OCI-LY1 (cell line): ENCODE results near the gene SMLR1.

Experiments used
- H2AFZ ChIP-seq: fragments of 200-600 bp; sonication (generic), shearing (Covaris generic); 2 replicates; pipeline ENCODE4 v1.6.0; 2014; ENCODE audit warnings: antibody characterized with exemption, mild to moderate bottlenecking, low read length
- H3F3A ChIP-seq: fragments of 200-600 bp; sonication (generic), shearing (Covaris generic); 2 replicates; pipeline ENCODE4 v1.6.0; 2014; ENCODE audit warnings: mild to moderate bottlenecking, antibody characterized with exemption, low read length, moderate library complexity; ENCODE audit not compliant: insufficient read depth
- H3K27ac ChIP-seq: fragments of 200-600 bp; sonication (generic); 2 replicates; pipeline ENCODE4 v1.5.1; 2014; ENCODE audit warnings: low read length, mixed run types, mild to moderate bottlenecking, low read depth; ENCODE audit not compliant: poor library complexity, severe bottlenecking
- H3K27me3 ChIP-seq: fragments of 200-600 bp; sonication (generic); 2 replicates; pipeline ENCODE4 v1.6.0; 2014; ENCODE audit warnings: antibody characterized with exemption, mild to moderate bottlenecking, low read length, moderate library complexity; ENCODE audit not compliant: insufficient read depth
- H3K36me3 ChIP-seq: fragments of 200-600 bp; sonication (generic); 2 replicates; pipeline ENCODE4 v1.6.1; 2014; ENCODE audit warnings: mild to moderate bottlenecking, antibody characterized with exemption, low read length, moderate library complexity, mixed read lengths; ENCODE audit not compliant: insufficient read depth
- H3K4me1 ChIP-seq: fragments of 200-600 bp; sonication (generic); 2 replicates; pipeline ENCODE4 v1.5.1; 2014; ENCODE audit warnings: mild to moderate bottlenecking, low read length, moderate library complexity; ENCODE audit not compliant: insufficient read depth, severe bottlenecking
- H3K4me2 ChIP-seq: fragments of 200-600 bp; sonication (generic), shearing (Covaris generic); 2 replicates; pipeline ENCODE4 v1.6.1; 2014; ENCODE audit warnings: low read length
- H3K4me3 ChIP-seq: fragments of 200-600 bp; sonication (generic); 2 replicates; pipeline ENCODE4 v1.5.1; 2014; ENCODE audit warnings: low read length, low read depth, mild to moderate bottlenecking, mixed read lengths; ENCODE audit not compliant: poor library complexity, severe bottlenecking
- H3K79me2 ChIP-seq: fragments of 200-600 bp; shearing (Covaris generic); 2 replicates; pipeline ENCODE4 v1.6.1; 2016; ENCODE audit warnings: mixed run types, low read length, mixed read lengths; ENCODE audit not compliant: insufficient read depth
- H3K9ac ChIP-seq: fragments of 200-600 bp; sonication (generic), shearing (Covaris generic); 2 replicates; pipeline ENCODE4 v1.6.1; 2014; ENCODE audit warnings: mild to moderate bottlenecking, low read length, mixed read lengths
- H3K9me2 ChIP-seq: fragments of 200-600 bp; sonication (generic), shearing (Covaris generic); 2 replicates; pipeline ENCODE4 v1.6.1; 2014; ENCODE audit warnings: low read depth, mild to moderate bottlenecking, low read length, mixed read lengths
- H3K9me3 ChIP-seq: fragments of 200-600 bp; shearing (Covaris generic); 2 replicates; pipeline ENCODE4 v1.6.1; 2014; ENCODE audit warnings: low read length, mixed read lengths
- H4K20me1 ChIP-seq: fragments of 200-600 bp; sonication (generic), shearing (Covaris generic); 2 replicates; pipeline ENCODE4 v1.6.0; 2016; ENCODE audit warnings: mild to moderate bottlenecking, low read length; ENCODE audit not compliant: insufficient read depth
- EZH2 ChIP-seq: fragments of 200-600 bp; sonication (generic), shearing (Covaris generic); IDR thresholded peaks from 2 replicates; pipeline ENCODE4 v1.8.0; 2017; ENCODE audit warnings: borderline replicate concordance, mixed run types, mild to moderate bottlenecking, antibody characterized with exemption, low read length, moderate library complexity, mixed read lengths
- TF ChIP-seq, protein P1 (sequence below): fragments of 200-600 bp; sonication (generic), shearing (Covaris generic); IDR thresholded peaks from 2 replicates; pipeline ENCODE4 v1.5.1; 2017; ENCODE audit warnings: mild to moderate bottlenecking, antibody characterized with exemption, low read length, moderate library complexity, mixed read lengths

Gene SMLR1

DNA sequence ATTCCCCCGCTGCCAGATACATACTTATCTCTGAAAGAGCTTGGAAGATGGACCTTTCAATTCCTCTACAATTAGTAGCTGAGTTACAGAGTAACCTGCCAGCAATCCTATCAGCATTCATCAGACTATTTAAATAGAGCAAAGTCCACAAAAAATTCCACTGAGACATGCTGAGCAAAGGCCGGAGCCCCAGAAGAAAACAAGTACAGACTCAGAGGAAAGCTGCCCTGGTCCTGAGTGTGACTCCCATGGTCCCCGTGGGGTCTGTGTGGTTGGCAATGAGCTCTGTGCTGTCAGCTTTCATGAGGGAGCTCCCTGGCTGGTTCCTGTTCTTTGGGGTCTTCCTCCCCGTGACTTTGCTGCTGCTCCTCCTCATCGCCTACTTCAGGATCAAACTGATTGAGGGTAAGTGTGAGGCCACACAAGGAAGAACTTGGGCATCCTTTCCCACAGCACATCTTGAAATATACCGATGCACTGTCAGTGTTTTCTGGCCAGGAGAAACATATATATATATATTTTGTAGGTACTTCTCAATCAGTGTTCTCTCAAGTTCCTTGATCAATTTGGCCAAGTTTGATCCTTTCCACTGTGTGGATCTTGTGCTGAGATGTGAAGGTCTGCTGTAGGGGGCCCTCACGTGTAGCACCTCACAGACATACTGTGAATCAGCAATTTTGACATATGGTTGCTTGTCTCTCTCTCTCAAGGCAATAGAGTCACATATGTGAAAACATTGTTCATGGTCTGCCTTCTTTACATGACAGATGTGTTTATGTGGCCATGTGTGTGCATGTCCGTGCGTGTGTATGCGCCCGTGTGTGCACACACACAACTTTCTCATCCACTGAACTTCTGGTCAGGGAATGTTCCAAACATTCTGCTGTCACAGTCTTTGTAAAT, at the start of gene SMLR1:
Gene SMLR1 (plus strand): TSS at position 160 of the 903 bp plus-strand sequence. CDS start 8 bp downstream, at position 168.
- no peaks in the 10 kb centered on the region for H3K27me3 ChIP-seq
- TF ChIP-seq, protein P1, sequence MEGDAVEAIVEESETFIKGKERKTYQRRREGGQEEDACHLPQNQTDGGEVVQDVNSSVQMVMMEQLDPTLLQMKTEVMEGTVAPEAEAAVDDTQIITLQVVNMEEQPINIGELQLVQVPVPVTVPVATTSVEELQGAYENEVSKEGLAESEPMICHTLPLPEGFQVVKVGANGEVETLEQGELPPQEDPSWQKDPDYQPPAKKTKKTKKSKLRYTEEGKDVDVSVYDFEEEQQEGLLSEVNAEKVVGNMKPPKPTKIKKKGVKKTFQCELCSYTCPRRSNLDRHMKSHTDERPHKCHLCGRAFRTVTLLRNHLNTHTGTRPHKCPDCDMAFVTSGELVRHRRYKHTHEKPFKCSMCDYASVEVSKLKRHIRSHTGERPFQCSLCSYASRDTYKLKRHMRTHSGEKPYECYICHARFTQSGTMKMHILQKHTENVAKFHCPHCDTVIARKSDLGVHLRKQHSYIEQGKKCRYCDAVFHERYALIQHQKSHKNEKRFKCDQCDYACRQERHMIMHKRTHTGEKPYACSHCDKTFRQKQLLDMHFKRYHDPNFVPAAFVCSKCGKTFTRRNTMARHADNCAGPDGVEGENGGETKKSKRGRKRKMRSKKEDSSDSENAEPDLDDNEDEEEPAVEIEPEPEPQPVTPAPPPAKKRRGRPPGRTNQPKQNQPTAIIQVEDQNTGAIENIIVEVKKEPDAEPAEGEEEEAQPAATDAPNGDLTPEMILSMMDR = no peak
- no peak for TF ChIP-seq EZH2
- no peak within 1 kb of the TSS for H3K4me3 ChIP-seq
- H3K79me2 ChIP-seq = no peaks in the 10 kb centered on the region
- no peaks in the 10 kb centered on the region for H3K9me2 ChIP-seq
- H4K20me1 ChIP-seq = no peaks in the 10 kb centered on the region
- no peak within 1 kb of the TSS for H2AFZ ChIP-seq
- no peak within 1 kb of the TSS for H3K9ac ChIP-seq
- H3F3A ChIP-seq = no peaks in the 10 kb centered on the region
- H3K36me3 ChIP-seq = no peaks in the 10 kb centered on the region
- no peak within 1 kb of the TSS for H3K27ac ChIP-seq
- no peak within 1 kb of the TSS for H3K4me2 ChIP-seq
- H3K4me1 ChIP-seq = no peaks in the 10 kb centered on the region
- H3K9me3 ChIP-seq = no peaks in the 10 kb centered on the region

DNA sequence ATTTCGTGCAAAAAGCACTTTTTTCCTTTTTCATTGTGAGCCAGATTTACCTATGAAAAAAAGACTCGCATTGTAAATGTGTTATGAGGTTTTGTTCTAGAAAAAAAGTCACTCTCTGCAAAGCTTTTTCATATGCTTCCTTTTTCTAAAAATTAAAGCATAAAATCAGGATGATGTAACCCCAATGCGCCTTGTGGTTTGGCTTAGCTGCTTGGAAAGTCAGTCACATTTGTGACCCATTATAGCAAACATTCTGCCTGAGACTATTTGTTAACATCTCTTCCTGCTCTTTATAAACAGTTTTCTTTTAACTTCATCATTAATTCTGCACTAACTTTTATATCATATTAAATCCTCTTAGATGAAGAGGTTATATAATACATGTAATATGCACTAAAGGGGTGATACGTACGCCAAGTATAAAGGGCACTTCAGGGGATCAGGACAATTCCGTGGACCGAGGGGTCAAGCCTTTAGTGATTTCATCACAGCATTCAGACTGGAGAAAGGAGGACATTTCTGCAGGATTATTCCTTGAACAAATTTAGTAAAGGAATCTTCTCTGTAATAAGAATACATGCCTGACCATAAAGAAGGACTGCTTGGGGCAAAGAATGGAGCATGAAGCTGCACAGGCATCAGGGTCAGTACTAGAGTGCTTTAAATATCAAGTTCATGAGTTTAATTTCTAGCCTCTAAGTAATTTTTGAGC, 48.1 kb upstream of the SMLR1 start:
- Histone ChIP-seq H3K4me1 (no peaks in the 10 kb centered on the region), H4K20me1 (no peaks in the 10 kb centered on the region), H2AFZ (no peak overlapping the region), H3F3A (no peaks in the 10 kb centered on the region), H3K9ac (no peak overlapping the region), H3K36me3 (no peaks in the 10 kb centered on the region), H3K4me3 (no peak overlapping the region), H3K27ac (no peak overlapping the region), H3K9me2 (no peaks in the 10 kb centered on the region), H3K4me2 (no peak overlapping the region), H3K9me3 (no peaks in the 10 kb centered on the region), H3K79me2 (no peaks in the 10 kb centered on the region), H3K27me3 (peaks cover 4% of the 10 kb centered on the region)
- TF ChIP-seq, protein P1 = no peak
- no peak for TF ChIP-seq EZH2

DNA sequence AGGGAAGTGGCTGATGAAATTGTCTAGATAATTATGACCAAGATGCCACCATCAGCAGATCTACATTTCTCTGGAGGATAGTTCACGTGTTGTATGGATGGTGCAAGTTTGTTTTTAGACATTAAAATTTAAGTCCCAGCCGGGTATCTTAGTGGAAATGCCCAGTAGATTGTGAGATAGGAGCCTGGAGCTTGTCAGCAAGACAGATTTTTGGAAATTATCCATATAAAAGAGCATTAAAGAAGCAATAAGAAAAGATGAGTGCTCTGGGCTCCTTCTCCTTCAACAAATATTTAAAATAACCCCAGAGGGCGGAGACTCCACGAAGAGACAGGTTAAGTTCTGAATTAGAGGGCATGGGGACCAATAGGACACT, 47.6 kb upstream of the SMLR1 start:
- Histone ChIP-seq H3K4me2 (no peak overlapping the region), H3K4me3 (no peak overlapping the region), H3F3A (no peaks in the 10 kb centered on the region), H4K20me1 (no peaks in the 10 kb centered on the region), H3K27ac (no peak overlapping the region), H3K4me1 (no peaks in the 10 kb centered on the region), H3K9ac (no peak overlapping the region), H3K79me2 (no peaks in the 10 kb centered on the region), H3K9me3 (no peaks in the 10 kb centered on the region), H2AFZ (no peak overlapping the region), H3K9me2 (no peaks in the 10 kb centered on the region), H3K36me3 (no peaks in the 10 kb centered on the region), H3K27me3 (peaks cover 4% of the 10 kb centered on the region)
- TF ChIP-seq, protein P1 = no peak
- no peak for TF ChIP-seq EZH2
